NOMO-1 treated with dmso at 0.1 percent for 144 hours (cell line): Measurements from ENCODE around the gene CADPS2.
"Not testable (repeated sequence)": the region's sequence is repeated elsewhere in the genome, so short reads cannot be mapped to it uniquely, and the experiment has no call there.

Source experiments
- DNase-seq: peaks from one replicate; lab custom pipeline; 2025; ENCODE audit not compliant: unreplicated experiment; lab: John Stamatoyannopoulos, UW

CADPS2 gene

DNA sequence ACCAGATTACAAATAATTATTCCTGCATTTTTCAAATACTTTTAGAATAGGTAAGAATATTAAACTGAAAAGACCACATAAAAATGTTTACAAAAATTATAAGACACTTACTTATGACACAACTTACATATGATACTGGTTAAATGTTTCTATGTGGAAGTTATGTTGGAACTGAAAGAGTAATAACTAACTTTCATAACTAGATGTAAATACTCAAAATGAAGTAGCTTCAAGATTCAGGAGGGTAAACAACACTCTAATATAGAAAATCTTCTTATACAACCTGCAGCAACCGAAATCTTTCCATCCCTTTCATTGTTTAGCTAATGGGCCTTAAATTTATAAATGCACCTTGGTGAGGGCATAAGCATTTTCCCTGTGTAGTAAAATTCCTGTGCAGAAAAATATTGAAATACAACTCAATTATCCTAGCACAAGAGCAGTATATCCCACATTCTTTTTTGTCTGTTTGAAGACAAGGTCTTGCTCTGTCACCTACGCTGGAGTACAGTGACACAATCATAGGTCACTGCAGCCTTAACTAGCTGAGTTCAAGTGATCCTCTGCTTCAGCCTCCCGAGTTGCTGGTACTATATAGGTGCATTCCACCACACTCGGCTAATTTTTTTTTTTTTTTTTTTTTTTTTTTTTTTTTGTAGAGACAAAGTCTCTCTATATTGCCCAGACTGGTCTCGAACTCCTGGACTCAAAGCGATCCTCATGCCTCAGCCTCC lies 168.7 kb downstream of the CADPS2 start:
- DNase-seq = no peak

DNA sequence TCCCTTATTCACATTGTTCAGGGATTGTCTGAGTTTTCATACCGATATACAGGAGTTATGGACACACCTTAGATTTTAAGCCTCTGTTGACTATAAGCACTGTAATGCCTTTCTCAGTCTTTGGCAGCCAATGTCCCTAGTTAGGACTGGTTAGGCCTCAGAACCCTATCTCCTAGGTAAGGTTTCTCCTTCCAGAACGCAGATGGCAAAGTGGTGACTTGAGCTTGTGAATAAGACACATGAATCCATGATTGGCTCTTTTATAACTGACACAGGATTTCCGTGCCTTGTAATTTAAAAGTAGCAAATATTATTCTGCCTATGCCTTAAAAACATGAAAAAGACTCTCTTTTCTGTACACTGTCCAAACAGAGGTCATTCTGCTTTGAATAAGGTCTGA lies 171.1 kb downstream of the CADPS2 start:
- no peak for DNase-seq

GRCh38 chr7:122710916-122711315 lies 175.3 kb downstream of the CADPS2 start:
- no peak for DNase-seq

DNA sequence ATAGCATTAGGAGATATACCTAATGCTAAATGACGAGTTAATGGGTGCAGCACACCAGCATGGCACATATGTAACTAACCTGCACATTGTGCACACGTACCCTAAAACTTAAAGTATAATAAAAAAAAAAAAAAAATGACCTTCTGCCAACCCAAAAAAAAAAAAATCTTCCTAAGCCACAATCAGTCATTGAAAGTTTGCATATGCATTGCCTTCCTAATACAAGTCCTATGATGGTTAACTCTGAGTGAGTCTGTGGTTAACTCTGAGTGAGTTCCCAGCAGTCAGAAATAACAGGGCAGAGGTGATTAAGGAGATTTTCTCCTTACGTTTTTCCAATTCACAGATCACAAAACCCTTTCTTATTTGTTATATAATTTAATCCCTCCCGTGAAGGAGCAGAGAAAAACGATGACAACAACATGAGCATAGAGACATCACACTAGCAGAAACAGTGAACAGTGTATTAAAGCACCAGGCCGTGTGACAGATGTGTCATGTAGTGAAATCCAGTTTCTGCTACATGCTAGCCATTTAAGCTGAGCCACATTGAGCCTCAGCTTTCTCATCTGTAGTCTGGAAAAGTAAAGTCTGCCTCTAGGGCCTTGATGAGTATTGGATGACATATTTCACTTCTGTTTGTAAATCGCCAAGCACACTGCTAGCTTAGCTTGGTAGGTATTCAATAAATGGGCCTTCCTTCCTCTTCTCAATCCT lies 176.2 kb downstream of the CADPS2 start:
- no peak for DNase-seq

DNA sequence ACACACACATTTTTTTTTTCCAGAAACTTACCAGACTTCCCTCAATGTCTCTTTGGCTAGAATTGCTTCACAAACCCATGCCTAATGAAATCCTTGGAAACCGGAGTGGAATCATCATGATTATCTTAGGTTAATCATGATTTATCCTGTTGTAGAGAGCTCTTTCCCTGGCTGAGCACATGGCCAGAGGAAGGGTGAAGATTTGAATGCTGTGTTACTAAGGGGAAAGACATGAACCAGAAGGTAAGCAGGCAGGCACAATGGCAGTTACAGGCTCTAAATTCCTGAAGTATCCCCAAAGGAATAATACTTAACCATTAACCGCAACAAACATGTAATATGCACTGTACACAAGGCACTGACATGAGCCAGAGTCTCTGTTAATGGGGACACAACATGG lies 179.4 kb downstream of the CADPS2 start:
- DNase-seq = no peak

DNA sequence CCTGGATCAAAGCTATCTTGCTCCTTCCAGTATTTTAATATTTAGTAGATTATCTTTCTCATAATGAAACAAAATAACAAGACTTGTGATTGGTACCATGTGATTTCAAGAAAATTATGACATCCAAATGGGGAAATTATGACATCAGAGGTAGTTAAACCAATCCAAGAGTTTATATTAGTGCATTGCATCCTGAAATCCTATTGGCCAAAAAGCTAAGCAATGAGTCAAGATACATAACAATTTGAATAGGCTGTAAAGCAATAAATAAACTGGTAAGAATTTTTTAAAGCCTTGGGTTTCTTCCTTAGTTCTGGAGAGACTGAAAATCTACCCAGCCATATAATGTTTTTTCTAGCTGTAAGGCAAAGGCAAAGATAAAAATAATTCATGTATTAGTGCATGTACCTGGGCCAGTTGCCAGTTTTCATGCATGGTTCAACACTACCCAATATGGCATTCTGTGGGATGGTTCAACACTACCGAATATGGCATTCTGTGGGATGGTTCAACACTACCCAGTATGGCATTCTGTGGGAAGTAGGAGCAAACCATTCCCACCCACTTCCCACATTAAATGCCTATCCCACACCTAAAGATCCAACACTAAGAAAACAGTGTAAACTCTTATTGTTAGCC lies 183.3 kb downstream of the CADPS2 start, which contains the start of gene RNF148:
TSS of gene RNF148 (minus strand) at position 51 of the 639 bp plus-strand sequence. CDS start 172 bp downstream, outside the sequence.
- no peak for DNase-seq

GRCh38 chr7:122699017-122699416 lies 187.2 kb downstream of the CADPS2 start, which contains the start of gene RNF133:
TSS of gene RNF133 (minus strand) at chr7:122699117. CDS start at chr7:122698918, 199 bp downstream.
- DNase-seq = no peak

DNA sequence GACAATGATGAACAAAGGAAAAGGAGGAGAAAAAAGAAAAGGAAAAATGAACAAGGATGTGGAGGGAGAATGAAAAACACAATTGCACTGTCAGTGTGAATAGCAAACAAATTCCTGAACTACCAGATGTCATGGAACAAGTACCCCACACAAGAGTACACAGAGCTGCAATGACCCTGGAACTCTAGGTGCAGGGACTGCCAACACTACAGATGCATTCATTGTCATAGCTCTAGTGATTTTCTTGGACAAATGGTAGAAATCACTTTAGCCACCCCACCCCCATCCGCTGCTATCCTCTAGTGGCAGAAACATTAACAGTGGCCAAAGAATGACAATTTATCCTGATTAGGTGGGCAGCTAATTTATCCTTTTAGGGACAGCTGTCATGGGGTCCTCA lies 190.4 kb downstream of the CADPS2 start:
- DNase-seq = no peak

- no peak for DNase-seq
Observed at GRCh38 chr7:122694697-122695096, 191.6 kb downstream of the CADPS2 start.

DNA sequence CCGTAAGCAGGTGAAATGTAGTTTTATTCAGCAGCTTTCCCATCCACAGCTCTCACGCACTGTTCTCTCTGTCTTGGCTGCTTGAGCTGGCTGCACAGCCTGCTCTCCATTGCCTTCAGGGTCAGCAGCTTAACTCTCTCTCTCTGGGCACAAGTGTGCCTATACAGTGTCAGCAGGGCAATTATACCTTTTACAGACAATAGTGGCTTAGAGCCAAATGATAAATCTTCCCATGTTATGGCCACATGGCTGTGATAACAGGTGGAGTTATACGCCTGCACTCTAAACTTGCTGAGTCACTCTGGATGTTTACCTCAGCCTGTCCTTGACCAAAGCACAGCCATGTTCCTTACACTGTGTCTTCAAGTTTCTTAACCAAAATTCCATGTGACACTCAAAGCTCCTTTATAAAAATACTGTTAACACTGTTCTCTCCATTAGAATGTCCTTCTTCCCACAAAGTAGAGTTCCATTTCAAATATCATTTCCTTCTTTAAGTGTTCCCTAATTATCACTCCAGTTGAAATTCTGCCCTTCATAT lies 193.4 kb downstream of the CADPS2 start:
- no peak for DNase-seq

DNA sequence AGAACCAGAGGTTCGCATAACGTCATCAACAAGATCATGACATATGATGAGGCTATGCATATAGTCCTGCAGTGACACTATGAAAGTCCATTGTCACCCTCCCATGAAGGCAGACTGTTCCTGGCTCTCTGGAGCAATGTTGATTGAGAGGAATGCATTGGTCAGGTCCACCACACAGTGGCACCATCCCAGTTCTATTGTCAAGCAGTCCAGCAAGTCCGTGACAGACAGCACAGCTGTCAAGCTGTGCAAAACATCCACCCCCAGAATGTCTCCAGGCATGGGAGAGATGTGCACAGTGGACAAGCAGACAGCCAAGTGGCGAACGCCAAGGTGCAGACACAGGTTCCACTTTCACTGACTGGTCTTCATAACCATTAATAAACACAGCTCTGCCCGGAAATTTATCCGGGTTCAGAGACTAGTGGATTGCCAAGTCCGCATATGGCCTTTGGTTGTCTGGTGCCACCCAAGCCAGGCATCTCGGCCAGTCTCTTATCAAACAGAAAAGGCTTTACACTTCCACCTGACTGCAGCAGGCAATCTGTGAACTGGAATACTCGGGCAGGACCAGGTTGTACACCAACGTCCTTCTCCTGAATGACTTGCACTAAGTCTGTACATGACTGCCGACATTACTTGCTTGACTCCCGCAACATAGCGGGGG lies 194.6 kb downstream of the CADPS2 start:
- no peak for DNase-seq

DNA sequence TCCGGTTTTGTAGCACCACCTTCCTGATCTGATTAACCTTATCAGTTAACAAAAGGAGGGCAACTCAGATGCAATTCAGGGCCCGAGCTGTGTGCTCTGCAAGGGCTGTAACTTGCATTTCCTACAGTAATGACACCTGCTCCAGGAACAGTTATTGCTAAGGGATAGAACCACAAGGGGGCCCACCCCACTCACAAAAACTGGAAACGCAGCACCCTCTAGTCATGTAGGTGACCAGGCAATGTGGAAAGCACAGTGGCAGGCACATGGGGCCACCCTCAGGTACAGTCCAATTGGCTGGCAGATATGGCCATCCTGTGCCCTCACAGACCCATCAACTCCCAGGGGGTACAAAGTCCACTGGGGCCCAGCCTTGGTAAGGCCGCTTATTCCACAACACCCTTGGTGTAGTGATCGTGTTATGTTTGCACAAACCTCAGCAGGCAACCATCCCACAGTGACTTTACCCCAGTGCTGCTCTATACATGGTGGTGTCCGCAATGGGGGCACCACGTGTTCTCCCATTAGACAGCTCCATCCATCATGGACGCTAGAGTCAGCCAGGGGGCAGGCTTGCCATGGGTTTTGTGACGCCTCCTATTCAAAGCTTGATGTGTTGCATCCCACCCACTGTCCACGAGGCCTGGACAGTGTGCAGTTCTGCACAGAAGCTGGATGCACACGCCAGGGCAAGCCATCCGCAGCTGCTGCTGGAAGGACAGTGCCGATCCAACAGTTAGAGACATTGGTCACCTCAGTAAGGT lies 196.7 kb downstream of the CADPS2 start:
- no peak for DNase-seq

DNA sequence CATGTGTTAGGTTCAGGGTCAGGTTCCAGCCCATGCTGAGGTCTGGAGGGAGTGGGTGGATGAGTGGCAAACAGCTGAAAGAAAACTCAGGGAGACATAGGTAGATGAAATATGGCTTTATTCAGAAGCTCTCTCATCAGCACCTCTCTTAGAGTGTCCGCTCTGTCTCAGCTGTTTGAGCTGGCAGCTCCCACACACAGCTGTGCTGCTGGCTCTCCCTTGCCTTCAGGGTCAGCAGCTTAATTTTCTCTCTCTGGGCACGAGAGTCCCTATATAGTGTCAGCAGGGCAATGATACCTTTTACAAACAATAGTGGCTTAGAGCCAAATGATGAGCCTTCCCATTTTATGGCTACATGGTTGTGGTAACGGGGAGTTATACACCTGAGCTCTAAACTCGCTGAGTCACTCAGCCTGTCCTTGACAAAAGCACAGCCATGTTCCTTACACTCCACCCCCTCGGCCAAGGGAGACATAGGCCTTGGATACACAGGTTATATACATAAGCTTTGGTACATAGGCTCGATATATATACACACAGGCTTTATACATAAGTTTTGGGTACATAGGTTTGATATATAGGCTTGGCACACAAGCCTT lies 197.8 kb downstream of the CADPS2 start:
- DNase-seq = no peak

DNA sequence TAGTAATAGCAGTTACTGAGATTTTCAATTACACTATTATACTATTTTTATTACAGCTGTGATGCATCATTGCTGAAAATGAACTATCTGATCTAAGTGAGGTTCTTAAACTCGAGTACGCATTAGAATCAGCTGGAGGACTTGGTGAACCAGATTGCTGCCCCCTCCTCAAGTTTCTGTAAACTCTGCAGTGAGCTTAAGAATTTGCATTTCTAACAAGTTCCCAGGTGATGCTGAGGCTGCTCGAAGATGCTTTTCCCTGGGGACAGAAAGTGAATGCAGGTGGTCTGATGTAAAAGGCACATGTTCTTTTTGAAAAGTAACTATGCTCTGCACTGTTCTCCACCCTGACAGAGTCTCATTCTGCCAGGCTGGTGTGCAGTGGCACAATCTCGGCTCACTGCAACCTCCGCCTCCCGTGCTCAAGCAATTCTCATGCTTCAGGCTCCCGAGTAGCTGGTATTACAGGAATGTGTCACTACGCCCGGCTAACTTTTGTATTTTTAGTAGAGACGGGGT lies 199.8 kb downstream of the CADPS2 start:
- DNase-seq = no peak

DNA sequence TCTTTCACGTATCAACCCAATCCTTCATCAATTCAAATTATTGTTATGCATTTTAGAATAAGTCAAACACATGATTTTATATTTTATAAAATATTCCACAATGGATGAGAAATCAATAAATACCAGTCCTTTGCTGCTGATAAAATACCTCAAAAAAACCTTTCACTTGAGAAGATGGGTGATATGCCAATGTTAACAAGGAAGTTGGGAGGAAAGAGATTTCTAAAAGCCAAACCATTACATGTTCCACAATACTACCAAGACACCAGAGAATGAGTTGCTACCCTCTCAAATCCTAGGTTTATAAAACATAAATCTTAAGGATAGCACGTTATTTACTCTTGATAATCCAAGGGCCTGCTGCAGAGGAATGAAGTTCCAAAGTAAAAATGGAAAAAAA lies 201.8 kb downstream of the CADPS2 start:
- DNase-seq = no peak

DNA sequence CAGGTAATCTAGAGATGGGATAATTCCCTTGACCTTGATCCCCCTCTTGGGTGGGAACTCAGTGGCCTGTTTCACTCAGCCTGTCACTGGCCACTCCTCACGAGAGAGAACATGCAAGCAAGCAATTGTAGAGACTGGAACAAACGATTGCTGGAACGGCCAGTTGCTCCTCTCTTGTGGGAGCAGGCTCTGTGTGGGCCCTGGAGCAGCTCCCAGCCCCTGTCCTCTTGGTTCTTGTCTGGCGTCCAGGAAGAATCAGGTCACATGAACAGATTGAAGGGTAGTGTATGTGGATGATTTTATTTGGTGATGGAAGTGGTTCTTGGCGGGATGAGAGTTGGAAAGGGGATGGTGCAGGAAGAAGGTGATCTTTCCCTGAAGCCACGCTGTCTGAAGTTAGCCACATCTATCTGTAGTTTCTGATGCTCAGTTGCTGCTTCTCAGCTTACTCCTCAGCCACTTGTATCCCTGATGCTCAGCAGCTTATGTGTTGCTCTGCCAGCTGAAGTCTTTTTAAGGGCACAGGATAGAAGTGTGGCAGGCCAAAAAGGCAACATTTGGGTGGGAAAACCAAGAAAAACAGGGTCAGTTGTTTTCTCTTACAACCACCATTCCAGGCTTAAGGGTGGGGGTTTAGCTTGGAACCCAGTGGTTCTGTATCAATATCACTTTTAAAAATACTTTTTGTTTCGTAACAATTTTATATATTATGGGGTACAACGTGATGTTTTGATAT lies 203.3 kb downstream of the CADPS2 start:
- DNase-seq = no peak

DNA sequence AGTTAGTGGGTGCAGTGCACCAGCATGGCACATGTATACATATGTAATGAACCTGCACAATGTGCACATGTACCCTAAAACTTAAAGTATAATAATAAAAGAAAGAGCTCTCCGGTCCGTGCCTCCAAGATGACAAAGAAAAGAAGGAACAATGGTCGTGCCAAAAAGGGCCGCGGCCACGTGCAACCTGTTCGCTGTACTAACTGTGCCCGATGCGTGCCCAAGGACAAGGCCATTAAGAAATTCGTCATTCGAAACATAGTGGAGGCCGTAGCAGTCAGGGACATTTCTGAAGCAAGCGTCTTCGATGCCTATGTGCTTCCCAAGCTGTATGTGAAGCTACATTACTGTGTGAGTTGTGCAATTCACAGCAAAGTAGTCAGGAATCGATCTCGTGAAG lies 205.1 kb downstream of the CADPS2 start:
- not testable (repeated sequence) for DNase-seq

DNA sequence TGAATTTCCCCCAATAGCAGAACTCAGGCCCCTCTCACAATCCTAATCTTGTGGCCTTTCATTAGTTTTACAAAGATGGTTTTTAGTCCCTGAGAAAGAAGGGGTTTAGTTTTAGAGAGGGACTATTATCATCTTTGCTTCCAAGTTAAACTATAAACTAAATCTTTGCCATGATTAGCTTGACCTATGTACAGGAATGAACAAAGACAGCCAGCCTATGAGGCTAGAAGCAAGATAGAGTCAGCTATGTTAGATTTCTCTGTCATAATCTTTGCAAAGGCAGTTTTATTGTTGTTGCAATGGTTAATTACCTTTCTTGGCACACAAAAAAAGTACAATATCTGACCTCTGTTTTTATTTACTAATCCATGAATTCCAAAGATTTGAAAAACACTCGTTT lies 206.4 kb downstream of the CADPS2 start:
- DNase-seq = no peak

GRCh38 chr7:122679269-122679709 lies 207.0 kb downstream of the CADPS2 start:
- not testable (repeated sequence) for DNase-seq
